NK-92 (cell line): ENCODE measurements around the gene SULT1A3.
"Not testable (repeated sequence)": the region's sequence is repeated elsewhere in the genome, so short reads cannot be mapped to it uniquely, and the experiment has no call there.

Source experiments
- DNase-seq: peaks from one replicate; lab custom pipeline; 2025; ENCODE audit not compliant: unreplicated experiment; lab: John Stamatoyannopoulos, UW

Gene SULT1A3

GRCh38 chr16:30199049-30199448, at the start of gene SULT1A3:
Gene SULT1A3 (plus strand): TSS chr16:30199255. CDS start chr16:30200729, 1,474 bp downstream.
- DNase-seq, result not testable (repeated sequence)

- DNase-seq, result no peak
Measured at GRCh38 chr16:30151091-30151490, 48.0 kb upstream of the SULT1A3 start.

GRCh38 chr16:30152517-30152916, 46.5 kb upstream of the SULT1A3 start:
- no peak for DNase-seq

GRCh38 chr16:30155188-30155587, 43.9 kb upstream of the SULT1A3 start:
- no peak for DNase-seq

GRCh38 chr16:30157214-30157613, 41.8 kb upstream of the SULT1A3 start:
- no peak for DNase-seq

GRCh38 chr16:30163538-30163937, 35.5 kb upstream of the SULT1A3 start:
- no peak for DNase-seq

- no peak for DNase-seq
Measured at GRCh38 chr16:30166202-30166902, 32.7 kb upstream of the SULT1A3 start.

GRCh38 chr16:30168746-30169145, 30.3 kb upstream of the SULT1A3 start:
- DNase-seq, result not testable (repeated sequence)

- DNase-seq, result not testable (repeated sequence)
Measured at GRCh38 chr16:30169416-30169815, 29.6 kb upstream of the SULT1A3 start.

- not testable (repeated sequence) for DNase-seq
Measured at GRCh38 chr16:30170145-30170544, 28.9 kb upstream of the SULT1A3 start.

GRCh38 chr16:30173054-30173453, 26.0 kb upstream of the SULT1A3 start:
- DNase-seq, result no peak

- DNase-seq, result not testable (repeated sequence)
Measured at GRCh38 chr16:30176876-30177275, 22.2 kb upstream of the SULT1A3 start.

GRCh38 chr16:30179195-30179594, 19.9 kb upstream of the SULT1A3 start:
- no peak for DNase-seq

GRCh38 chr16:30179931-30180330, 19.1 kb upstream of the SULT1A3 start:
- DNase-seq, result no peak

GRCh38 chr16:30180741-30181140, 18.3 kb upstream of the SULT1A3 start:
- no peak for DNase-seq

GRCh38 chr16:30183233-30184095, 15.6 kb upstream of the SULT1A3 start, which contains the start of gene CORO1A:
Gene CORO1A (plus strand): TSS chr16:30183602. CDS start chr16:30185210, 1,608 bp downstream.
- DNase-seq, result no peak

- no peak for DNase-seq
Measured at GRCh38 chr16:30184096-30184890, 14.8 kb upstream of the SULT1A3 start.

GRCh38 chr16:30184891-30185682, 14.0 kb upstream of the SULT1A3 start:
- no peak for DNase-seq

- no peak for DNase-seq
Measured at GRCh38 chr16:30185683-30186421, 13.2 kb upstream of the SULT1A3 start.

GRCh38 chr16:30186444-30186781, 12.6 kb upstream of the SULT1A3 start:
- DNase-seq, result no peak
